Stomach (tissue), 9 donors: Measurements from ENCODE around the gene EML4. TPM values are rescaled to one million over a fixed set of nuclear protein-coding genes. Genes with fewer than 3 reads are reported as not detected.

ENCODE experiments used
- DNase-seq, 2 donors: peaks; one replicate each; pipeline versions ENCODE4 v3.0.0 to v3.0.0-alpha.2; 2013 to 2019
- H3K27ac ChIP-seq, 5 donors: fragments of 200-600 bp in 4 of 5; sonication (generic) in 4 of 5; one replicate each; pipeline ENCODE4 v1.5.1; 2013 to 2019; ENCODE audit warnings: mild to moderate bottlenecking in 1 of 5, moderate library complexity in 1 of 5
- H3K27me3 ChIP-seq, 3 donors: fragments of 200-600 bp; sonication (generic); one replicate each; pipeline ENCODE4 v1.5.1; 2017 to 2019; ENCODE audit warnings: mixed run types in 1 of 3
- H3K36me3 ChIP-seq, 4 donors: fragments of 200-600 bp; sonication (generic); 1 replicate in 3 of 4; 2 replicates in 1 of 4; pipeline ENCODE4 v1.5.1; 2016 to 2019
- H3K4me1 ChIP-seq, 4 donors: fragments of 200-600 bp; sonication (generic); one replicate each; pipeline ENCODE4 v1.5.1; 2016 to 2019
- H3K4me3 ChIP-seq, 4 donors: fragments of 200-600 bp; sonication (generic) in 3 of 4; one replicate each; pipeline ENCODE4 v1.5.1; 2016 to 2019; ENCODE audit warnings: mild to moderate bottlenecking in 1 of 4
- H3K9me3 ChIP-seq, 4 donors: fragments of 200-600 bp; sonication (generic); one replicate each; pipeline ENCODE4 v1.5.1; 2016 to 2019
- CTCF ChIP-seq, 7 experiments: fragments of 450-650 bp in 4 of 7; fragments of 200-600 bp in 3 of 7; sonication (generic) in 3 of 7; IDR thresholded peaks; one replicate each; pipeline ENCODE4 v1.5.1; 2016 to 2019; ENCODE audit warnings: antibody characterized with exemption in 7 of 7, control low read depth in 2 of 7, mild to moderate bottlenecking in 1 of 7
- EP300 ChIP-seq: sonication (generic); formaldehyde crosslinking; IDR thresholded peaks from one replicate; pipeline ENCODE4 v1.6.1; 2017; ENCODE audit warnings: antibody characterized with exemption
- POLR2A ChIP-seq, 4 donors: fragments of 450-650 bp; IDR thresholded peaks; one replicate each; pipeline ENCODE4 v1.6.1; 2016; ENCODE audit warnings: antibody characterized with exemption in 4 of 4, control low read depth in 2 of 4, mild to moderate bottlenecking in 1 of 4, moderate library complexity in 1 of 4
- POLR2AphosphoS5 ChIP-seq, 3 donors: sonication (generic); formaldehyde crosslinking; IDR thresholded peaks; one replicate each; pipeline ENCODE4 v1.6.1; 2016; ENCODE audit warnings: antibody characterized with exemption in 3 of 3
- WGBS, 5 donors: extraction: QIAGEN DNeasy Blood & Tissue Kit in 3 of 5; methylation state at CpG; one replicate each; pipeline versions ENCODE4 v1.1.5 to v1.1.7; 2013 to 2018; 5-methylcytosine and 5-hydroxymethylcytosine counted together
- intact Hi-C: fragments of 100-400 bp; cut with DNase I; formaldehyde crosslinking; loops from one replicate; pipeline ENCODE4 v1.15.1; 2023; ENCODE audit warnings: low total_unique reads
- polyA plus RNA-seq, 3 donors: library from polyadenylated mRNA; stranded (reverse); fragments of 200-250 nt; gene quantifications; one replicate each; pipeline ENCODE4 v1.2.3, GENCODE V29; 2013
- total RNA-seq, 5 donors: library from RNA; depleted of rRNA; stranded (reverse); fragments of >200 nt; gene quantifications; one replicate each; pipeline versions ENCODE4 v1.1.0 to v1.2.3, GENCODE V29; 2014 to 2016
- donor health status: healthy with polysubstance abuse.
- donor health status: Bipolar disorder and iron deficiency.
- donor health status: healthy.

The EML4 gene
- total and polyA plus RNA-seq, 8 donors = 10.2 to 292 (median 28.6) TPM

- H3K9me3 ChIP-seq = no peaks in the 10 kb centered on the region
- H3K4me1 ChIP-seq = peaks cover 0 to 47% (median 18%) of the 10 kb centered on the region in 4 donors
- intact Hi-C loops = no loop called here
- TF ChIP-seq POLR2A (IDR thresholded peaks at IDR 0.05) (no peak), CTCF (IDR thresholded peaks at IDR 0.05) (no peak), EP300 (no peak), POLR2AphosphoS5 (IDR thresholded peaks at IDR 0.05) (no peak)
- H3K4me3 ChIP-seq = no peak overlapping the region
- no peak overlapping the region for H3K27ac ChIP-seq
- no peak for DNase-seq
- no peaks in the 10 kb centered on the region for H3K27me3 ChIP-seq
- WGBS, 5 donors = 82 to 90% (median 85%) methylated on average over 2 of the region's 2 CpGs
- no peaks in the 10 kb centered on the region for H3K36me3 ChIP-seq
Measured at GRCh38 chr2:42227491-42227890, 58.3 kb downstream of the EML4 start.

- no peaks in the 10 kb centered on the region for H3K9me3 ChIP-seq
- no peak overlapping the region for H3K4me3 ChIP-seq
- 83 to 92% (median 88%) methylated on average over 1 of the region's 1 CpG for WGBS, 5 donors
- H3K4me1 ChIP-seq = peaks cover 0 to 45% (median 15%) of the 10 kb centered on the region in 4 donors
- TF ChIP-seq EP300 (no peak), POLR2AphosphoS5 (IDR thresholded peaks at IDR 0.05) (no peak), POLR2A (IDR thresholded peaks at IDR 0.05) (no peak), CTCF (IDR thresholded peaks at IDR 0.05) (no peak)
- no peak for DNase-seq
- H3K36me3 ChIP-seq = no peaks in the 10 kb centered on the region
- no peak overlapping the region for H3K27ac ChIP-seq
- intact Hi-C loops = no loop called here
- no peaks in the 10 kb centered on the region for H3K27me3 ChIP-seq
Measured at GRCh38 chr2:42228101-42228500, 58.9 kb downstream of the EML4 start.

- no peaks in the 10 kb centered on the region for H3K36me3 ChIP-seq
- H3K4me3 ChIP-seq = no peak overlapping the region
- 88 to 100% (median 94%) methylated on average over 2 of the region's 2 CpGs for WGBS, 5 donors
- no peaks in the 10 kb centered on the region for H3K9me3 ChIP-seq
- TF ChIP-seq CTCF (IDR thresholded peaks at IDR 0.05) = no peak
- no peak for TF ChIP-seq EP300
- TF ChIP-seq POLR2A (IDR thresholded peaks at IDR 0.05) = no peak
- no peak for TF ChIP-seq POLR2AphosphoS5 (IDR thresholded peaks at IDR 0.05)
- peaks cover 0 to 39% (median 20%) of the 10 kb centered on the region in 4 donors for H3K4me1 ChIP-seq
- intact Hi-C loops = no loop called here
- H3K27me3 ChIP-seq = no peaks in the 10 kb centered on the region
- DNase-seq = no peak
- no peak overlapping the region for H3K27ac ChIP-seq
Measured at GRCh38 chr2:42229949-42230348, 60.8 kb downstream of the EML4 start.

GRCh38 chr2:42230891-42231290, 61.7 kb downstream of the EML4 start:
- WGBS, 5 donors = 76 to 98% (median 89%) methylated on average over 3 of the region's 3 CpGs
- TF ChIP-seq POLR2AphosphoS5 (IDR thresholded peaks at IDR 0.05) (no peak), EP300 (no peak), CTCF (IDR thresholded peaks at IDR 0.05) (no peak), POLR2A (IDR thresholded peaks at IDR 0.05) (no peak)
- Histone ChIP-seq H3K4me3 (no peak overlapping the region), H3K4me1 (peaks cover 0 to 39% (median 22%) of the 10 kb centered on the region in 4 donors), H3K27ac (no peak overlapping the region), H3K36me3 (no peaks in the 10 kb centered on the region), H3K27me3 (no peaks in the 10 kb centered on the region), H3K9me3 (no peaks in the 10 kb centered on the region)
- intact Hi-C loops = no loop called here
- no peak for DNase-seq
